Ecto neural progenitor cell (in vitro differentiated cells): ENCODE data around the gene LYPD3.

Experiments
- DNase-seq: peaks from one replicate; pipeline ENCODE4 v3.0.0-alpha.2; 2018; ENCODE audit warnings: low spot score

LYPD3 gene

DNA sequence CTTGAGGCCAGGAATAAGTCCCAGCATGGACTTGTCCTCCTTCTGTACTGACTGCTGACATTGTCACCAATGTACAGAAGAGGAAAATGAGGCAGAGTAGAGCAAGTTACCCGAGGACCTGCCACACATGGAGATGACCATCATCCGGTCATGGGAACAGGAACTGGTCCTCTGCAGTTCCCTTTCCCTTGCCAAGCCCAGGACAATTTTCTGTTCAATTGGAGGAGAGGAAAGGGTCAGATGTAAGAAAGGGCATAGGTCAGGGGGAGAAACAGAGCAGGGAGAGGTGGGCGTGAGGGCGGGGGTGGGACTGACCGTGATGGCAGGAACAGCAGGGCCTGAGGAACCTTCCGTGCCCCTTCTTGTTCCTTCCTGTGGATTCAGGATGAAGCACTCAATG lies 20.5 kb upstream of the LYPD3 start:
- no peak for DNase-seq

- DNase-seq, result no peak
These were observed 17.9 kb upstream of the LYPD3 start for GRCh38 chr19:43483281-43483680.

DNA sequence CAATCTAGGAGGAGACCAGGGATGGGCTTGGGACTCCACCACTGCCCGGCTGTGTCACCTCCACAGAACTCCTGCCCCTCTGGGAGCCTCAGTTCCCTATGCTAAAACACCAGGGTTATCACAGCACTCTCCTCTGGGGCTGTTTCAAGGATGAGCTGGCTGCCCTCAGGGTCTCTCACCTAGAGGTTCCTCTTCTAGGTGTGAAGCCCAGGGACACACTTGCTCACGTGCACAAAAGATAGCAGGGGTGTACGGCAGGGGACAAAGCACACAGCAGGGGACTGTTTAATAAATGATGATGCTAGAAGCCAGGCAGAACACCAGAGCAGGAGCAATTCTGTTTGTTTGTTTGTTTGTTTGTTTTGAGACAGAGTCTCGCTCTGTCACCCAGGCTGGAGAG lies 16.8 kb upstream of the LYPD3 start:
- no peak for DNase-seq

DNA sequence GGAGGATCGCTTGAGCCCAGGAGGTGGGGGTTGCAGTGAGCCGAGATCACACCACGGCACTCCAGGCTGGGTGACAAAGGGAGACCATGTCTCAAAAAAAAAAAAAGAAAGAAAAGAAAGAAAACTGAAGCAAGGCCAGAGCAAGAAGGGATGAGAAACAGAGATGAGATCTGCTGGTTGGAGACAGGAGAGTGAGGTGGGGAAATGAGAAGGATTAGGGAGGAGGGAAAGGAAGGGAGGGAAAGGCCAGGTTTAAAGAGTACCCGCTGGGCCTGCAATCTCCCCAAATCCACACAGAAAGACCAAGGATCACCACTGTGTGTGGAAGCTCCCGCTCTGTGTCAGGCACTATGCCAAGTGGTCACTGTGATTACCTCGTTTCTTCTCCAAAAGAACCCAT lies 16.3 kb upstream of the LYPD3 start:
- no peak for DNase-seq

GRCh38 chr19:43480574-43480973 lies 15.2 kb upstream of the LYPD3 start:
- no peak for DNase-seq

DNA sequence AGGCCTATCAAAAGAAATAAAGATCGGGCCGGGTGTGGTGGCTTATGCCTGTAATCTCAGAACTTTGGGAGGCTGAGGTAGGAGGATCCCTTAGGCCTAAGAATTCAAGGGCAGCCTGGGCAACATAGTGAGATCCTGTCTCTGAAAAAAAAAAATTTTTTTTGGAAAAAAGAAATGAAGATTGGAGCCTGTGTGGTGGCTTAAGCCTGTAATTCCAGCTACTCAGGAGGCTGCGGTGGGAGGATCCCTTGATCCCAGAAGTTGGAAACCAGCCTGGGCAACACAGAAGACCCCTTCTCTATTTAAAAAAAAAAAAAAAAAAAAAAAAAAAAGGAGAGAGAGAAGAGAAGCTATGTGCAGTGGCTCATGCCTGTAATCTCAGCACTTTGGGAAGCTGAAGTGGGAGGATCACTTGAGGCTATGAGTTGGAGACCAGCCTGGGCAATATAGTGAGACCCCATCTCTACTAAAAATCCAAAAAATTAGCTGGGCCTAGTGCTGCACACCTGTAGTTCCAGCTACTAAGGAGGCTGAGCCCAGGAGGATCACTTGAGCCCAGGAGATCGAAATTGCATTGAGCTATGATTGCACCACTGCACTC lies 14.7 kb upstream of the LYPD3 start:
- no peak for DNase-seq

- DNase-seq, result no peak
These were observed 13.8 kb upstream of the LYPD3 start for GRCh38 chr19:43479226-43479625.

GRCh38 chr19:43478323-43478722 lies 12.9 kb upstream of the LYPD3 start:
- no peak for DNase-seq

GRCh38 chr19:43476606-43477005 lies 11.2 kb upstream of the LYPD3 start:
- DNase-seq, result no peak

- peak; percentile 97 for DNase-seq
These were observed 9.7 kb upstream of the LYPD3 start for GRCh38 chr19:43474986-43475705.

GRCh38 chr19:43474487-43474886 lies 9.1 kb upstream of the LYPD3 start:
- no peak for DNase-seq

GRCh38 chr19:43471091-43471490 lies 5.7 kb upstream of the LYPD3 start:
- DNase-seq, result no peak

- DNase-seq, result no peak
These were observed 4.9 kb upstream of the LYPD3 start for GRCh38 chr19:43470288-43470687.

DNA sequence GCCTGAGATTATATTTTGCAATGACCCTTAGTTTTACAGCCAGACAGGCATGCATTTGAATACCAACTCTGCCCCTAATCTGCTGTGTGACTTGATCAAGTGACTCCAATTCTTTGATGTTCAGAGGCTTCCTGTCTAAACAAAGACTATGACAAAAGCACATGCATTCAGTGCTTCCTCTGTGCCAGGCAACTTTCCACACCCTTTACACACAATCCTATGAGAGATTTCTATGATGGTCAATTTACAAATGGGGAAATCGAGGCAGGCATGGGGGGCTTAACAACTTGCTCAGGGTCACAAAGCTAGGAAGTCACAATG lies 3.7 kb upstream of the LYPD3 start:
- no peak for DNase-seq

DNA sequence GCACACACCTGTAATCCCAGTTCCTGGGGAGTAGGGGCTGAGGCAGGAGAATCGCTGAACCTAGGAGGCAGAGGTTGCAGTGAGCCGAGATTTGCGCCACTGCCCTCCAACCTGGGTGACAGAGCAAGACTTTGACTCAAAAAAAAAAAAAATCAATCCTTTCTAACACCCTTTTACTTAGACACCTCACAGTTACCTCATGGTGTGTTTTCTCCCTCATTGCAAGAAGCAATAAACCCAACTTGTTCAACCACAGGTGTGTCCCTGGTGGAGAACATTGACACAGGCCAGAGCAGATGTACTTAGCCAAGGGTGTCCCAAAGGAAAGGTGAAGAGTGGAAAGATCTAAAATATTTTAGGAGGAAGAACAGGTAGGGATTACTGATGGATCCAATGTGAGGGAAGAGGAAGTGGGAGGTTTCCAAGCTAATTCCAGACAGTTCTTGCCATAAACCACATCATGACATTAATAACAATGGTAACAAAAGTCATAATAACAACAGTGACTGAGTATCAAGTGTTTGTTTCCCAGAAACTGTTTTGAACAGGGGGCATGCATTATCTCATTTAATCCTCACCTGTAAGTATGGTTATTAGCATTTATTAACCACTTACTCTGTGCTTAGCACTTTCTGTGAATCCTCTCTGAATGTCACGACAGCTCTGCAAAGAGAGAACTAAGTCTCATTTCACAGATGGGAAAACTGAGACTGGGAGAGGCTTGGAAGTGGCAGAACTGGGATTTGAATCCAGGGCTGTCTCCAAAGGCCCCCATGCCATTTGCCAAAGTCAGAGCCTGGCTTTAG lies 3.1 kb upstream of the LYPD3 start:
- no peak for DNase-seq

- DNase-seq, result no peak
These were observed 2.3 kb upstream of the LYPD3 start for GRCh38 chr19:43467730-43468129.

DNA sequence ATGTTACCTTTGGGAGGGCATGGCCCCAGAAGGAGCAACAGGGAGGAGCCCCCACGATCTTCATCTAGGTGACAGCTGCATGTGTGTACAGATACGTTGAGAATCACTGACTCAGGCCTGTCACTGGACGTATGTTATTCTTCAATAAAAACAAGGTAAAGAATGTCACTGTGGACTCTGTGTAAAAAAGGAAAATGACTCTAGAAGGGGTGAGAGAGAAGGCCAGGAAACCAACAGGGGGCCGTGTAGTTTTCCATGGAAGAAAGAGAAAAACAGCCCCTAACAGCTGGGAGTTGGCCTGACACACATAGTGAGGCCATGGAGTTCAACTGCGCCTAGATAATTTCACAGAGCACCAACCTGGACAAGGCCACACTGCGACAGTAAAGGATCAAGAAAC lies 1.9 kb upstream of the LYPD3 start:
- DNase-seq, result no peak

GRCh38 chr19:43466793-43467192 lies 1.4 kb upstream of the LYPD3 start:
- DNase-seq, result no peak

- peak; percentile 83 for DNase-seq
These were observed 1.2 kb downstream of the LYPD3 start for GRCh38 chr19:43464134-43464775.

- peak; percentile 99 for DNase-seq
These were observed 1.9 kb downstream of the LYPD3 start for GRCh38 chr19:43463381-43464133.

GRCh38 chr19:43462785-43463380 lies 2.5 kb downstream of the LYPD3 start:
- no peak for DNase-seq

DNA sequence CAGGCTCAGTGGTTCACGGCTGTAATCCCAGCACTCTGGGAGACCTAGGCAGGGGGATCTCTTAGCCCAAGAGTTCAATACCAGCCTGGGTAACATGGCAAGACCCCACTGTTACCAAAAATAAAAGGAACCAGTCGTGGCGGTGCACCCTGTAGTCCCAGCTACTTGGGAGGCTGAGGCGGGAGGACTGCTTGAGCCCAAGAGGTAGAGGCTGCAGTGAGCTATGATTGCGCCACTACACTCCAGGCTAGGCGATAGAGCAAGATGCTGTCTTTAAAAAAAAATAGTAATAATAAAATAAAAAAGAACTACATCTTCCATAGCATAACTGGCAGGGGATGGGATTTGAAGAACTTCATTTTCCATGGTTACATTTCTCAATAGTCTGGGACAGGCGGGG lies 3.0 kb downstream of the LYPD3 start:
- no peak for DNase-seq
